H1 (cell line): ENCODE measurements around the gene SIT1. TPM values are rescaled to one million over a fixed set of nuclear protein-coding genes. Genes with fewer than 3 reads are reported as not detected.

Source experiments
- CTCF ChIA-PET: fragments of 300-600 bp; sonication (Branson Sonifier 250); formaldehyde crosslinking; loops from one replicate; lab custom pipeline; 2021; ENCODE audit not compliant: partially characterized antibody; lab: Charles Lee
- POLR2A ChIA-PET: fragments of 300-600 bp; sonication (Branson Sonifier 250); formaldehyde crosslinking; loops from one replicate; lab custom pipeline; 2021; ENCODE audit warnings: inconsistent platforms; ENCODE audit not compliant: partially characterized antibody; lab: Charles Lee
- DNase-seq, 2 experiments: peaks; one replicate each; pipeline versions ENCODE4 v3.0.0 to v3.0.0-alpha.2; 2010 to 2022; ENCODE audit warnings: low spot score in 2 of 2, low read depth in 1 of 2, mixed read lengths in 1 of 2
- FAIRE-seq: peaks from 2 replicates; lab custom pipeline; 2011; peaks lifted over from hg19 to GRCh38; lab: Jason Lieb, UNC
- H2AFZ ChIP-seq: 2 replicates; pipeline ENCODE4 v1.8.1; 2012; ENCODE audit warnings: low read length, inconsistent platforms
- H2AK5ac ChIP-seq: 2 replicates; pipeline ENCODE4 v1.6.1; 2013; ENCODE audit warnings: low read depth, low read length
- H2BK120ac ChIP-seq: replicated peaks from 2 replicates; pipeline ENCODE3; 2013; ENCODE audit warnings: low read depth, low read length, inconsistent platforms
- H2BK12ac ChIP-seq: 2 replicates; pipeline ENCODE4 v1.6.1; 2013; ENCODE audit warnings: low read depth, low read length
- H2BK15ac ChIP-seq: 2 replicates; pipeline ENCODE4 v1.6.1; 2013; ENCODE audit warnings: low read length
- H2BK20ac ChIP-seq: 2 replicates; pipeline ENCODE4 v1.6.1; 2013; ENCODE audit warnings: low read length
- H2BK5ac ChIP-seq: 2 replicates; pipeline ENCODE4 v1.6.1; 2013; ENCODE audit warnings: low read depth, low read length
- H3K14ac ChIP-seq: 2 replicates; pipeline ENCODE4 v1.6.1; 2013; ENCODE audit warnings: inconsistent platforms; ENCODE audit not compliant: insufficient read length
- H3K18ac ChIP-seq: 2 replicates; pipeline ENCODE4 v1.6.1; 2013; ENCODE audit warnings: low read length; ENCODE audit errors: extremely low read depth
- H3K23ac ChIP-seq: 2 replicates; pipeline ENCODE4 v1.6.1; 2013; ENCODE audit warnings: inconsistent platforms; ENCODE audit not compliant: insufficient read length
- H3K23me2 ChIP-seq: 2 replicates; pipeline ENCODE4 v1.6.1; 2013; ENCODE audit warnings: low read depth, low read length
- H3K27ac ChIP-seq: 2 replicates; pipeline ENCODE4 v1.6.1; 2011; ENCODE audit warnings: low read depth, low read length, inconsistent platforms
- H3K27me3 ChIP-seq, 4 experiments: replicated peaks in 1 of 4; 1 replicate in 1 of 4; 2 replicates in 3 of 4; pipeline versions ENCODE4 v1.6.1 to v1.8.1; 2011 to 2013; ENCODE audit warnings: low read length in 3 of 4, mild to moderate bottlenecking in 3 of 4, inconsistent platforms in 2 of 4, mixed read lengths in 2 of 4, moderate library complexity in 1 of 4; ENCODE audit not compliant: control insufficient read depth in 3 of 4, insufficient read depth in 3 of 4; ENCODE audit errors: extremely low read depth in 1 of 4
- H3K36me3 ChIP-seq, 4 experiments: 2 replicates each; pipeline versions ENCODE4 v1.6.1 to v1.8.1; 2011 to 2013; ENCODE audit warnings: mild to moderate bottlenecking in 4 of 4, low read length in 3 of 4, moderate library complexity in 2 of 4, control low read depth in 1 of 4, inconsistent platforms in 1 of 4; ENCODE audit not compliant: insufficient read depth in 4 of 4, control insufficient read depth in 2 of 4
- H3K4ac ChIP-seq: replicated peaks from 2 replicates; pipeline ENCODE3; 2013; ENCODE audit warnings: low read length, low read depth, mixed read lengths, inconsistent platforms; ENCODE audit not compliant: insufficient read length
- H3K4me1 ChIP-seq, 4 experiments: replicated peaks in 1 of 4; 1 replicate in 1 of 4; 2 replicates in 3 of 4; pipeline versions ENCODE4 v1.6.1 to v1.8.1; 2011 to 2013; ENCODE audit warnings: low read length in 3 of 4, inconsistent platforms in 2 of 4, mixed read lengths in 1 of 4; ENCODE audit not compliant: insufficient read depth in 4 of 4, control insufficient read depth in 3 of 4
- H3K4me2 ChIP-seq, 2 experiments: 2 replicates each; pipeline versions ENCODE4 v1.6.1 to v1.8.1; 2011 to 2013; ENCODE audit warnings: low read depth in 2 of 2, low read length in 2 of 2, control low read depth in 1 of 2, inconsistent platforms in 1 of 2, mild to moderate bottlenecking in 1 of 2; ENCODE audit not compliant: insufficient read depth in 1 of 2
- H3K4me3 ChIP-seq, 4 experiments: fragments of 200-600, 300-600 bp in 1 of 4; sonication (generic), shearing (Covaris generic), sonication (Bioruptor Twin) in 1 of 4; 2 replicates each; pipeline versions ENCODE4 v1.5.1 to v1.8.1; 2011 to 2016; ENCODE audit warnings: low read length in 4 of 4, low read depth in 3 of 4, control low read depth in 2 of 4, inconsistent platforms in 2 of 4, mild to moderate bottlenecking in 2 of 4, mixed read lengths in 1 of 4, moderate library complexity in 1 of 4; ENCODE audit not compliant: insufficient read depth in 2 of 4; ENCODE audit errors: extremely low read depth in 1 of 4
- H3K56ac ChIP-seq: replicated peaks from 2 replicates; pipeline ENCODE3; 2013; ENCODE audit warnings: low read depth, mild to moderate bottlenecking, mixed read lengths, low read length, inconsistent platforms; ENCODE audit not compliant: insufficient read length
- H3K79me1 ChIP-seq: 2 replicates; pipeline ENCODE4 v1.6.1; 2013; ENCODE audit warnings: low read depth, low read length, control low read depth
- H3K79me2 ChIP-seq, 2 experiments: 2 replicates each; pipeline versions ENCODE4 v1.6.1 to v1.8.1; 2012 to 2013; ENCODE audit warnings: low read length in 2 of 2, mild to moderate bottlenecking in 2 of 2, inconsistent platforms in 1 of 2; ENCODE audit not compliant: insufficient read depth in 2 of 2, control insufficient read depth in 1 of 2
- H3K9ac ChIP-seq, 4 experiments: replicated peaks in 1 of 4; 1 replicate in 1 of 4; 2 replicates in 3 of 4; pipeline versions ENCODE4 v1.6.1 to v1.8.1; 2011 to 2013; ENCODE audit warnings: low read depth in 3 of 4, low read length in 3 of 4, control low read depth in 2 of 4, mild to moderate bottlenecking in 2 of 4, moderate library complexity in 2 of 4, inconsistent platforms in 1 of 4; ENCODE audit errors: extremely low read depth in 1 of 4
- H3K9me3 ChIP-seq, 2 experiments: 2 replicates each; pipeline versions ENCODE4 v1.6.1 to v1.8.1; 2012 to 2013; ENCODE audit warnings: mild to moderate bottlenecking in 2 of 2, moderate library complexity in 2 of 2, control low read depth in 1 of 2, inconsistent platforms in 1 of 2, low read depth in 1 of 2, low read length in 1 of 2, mixed read lengths in 1 of 2; ENCODE audit not compliant: insufficient read depth in 2 of 2
- H4K20me1 ChIP-seq, 2 experiments: replicated peaks in 1 of 2; 2 replicates each; pipeline versions ENCODE3 to v1.8.1; 2011 to 2013; ENCODE audit warnings: inconsistent platforms in 2 of 2, low read length in 2 of 2, mild to moderate bottlenecking in 1 of 2; ENCODE audit not compliant: insufficient read depth in 2 of 2, control insufficient read depth in 1 of 2
- H4K5ac ChIP-seq: 2 replicates; pipeline ENCODE4 v1.6.1; 2013; ENCODE audit warnings: low read length, low read depth, mixed read lengths, inconsistent platforms; ENCODE audit not compliant: insufficient read length
- H4K8ac ChIP-seq: 2 replicates; pipeline ENCODE4 v1.8.0; 2013; ENCODE audit warnings: mild to moderate bottlenecking, moderate library complexity, low read length, inconsistent platforms; ENCODE audit not compliant: insufficient read depth; ENCODE audit errors: extremely low read depth
- H4K91ac ChIP-seq: replicated peaks from 2 replicates; pipeline ENCODE3; 2013; ENCODE audit warnings: low read length, mixed read lengths, inconsistent platforms; ENCODE audit not compliant: insufficient read length
- BACH1 ChIP-seq: IDR thresholded peaks from 2 replicates; pipeline ENCODE4 v1.6.1; 2012; ENCODE audit warnings: low read length, improper control_type of control experiment
- CBX5 ChIP-seq: fragments of 300-800, 300-1000 bp; sonication (generic); IDR thresholded peaks from 2 replicates; pipeline ENCODE4 v1.7.1; 2016; ENCODE audit warnings: antibody characterized with exemption, low read length, low read depth
- EP300 ChIP-seq, 2 experiments: IDR thresholded peaks; 1 replicate in 1 of 2; 2 replicates in 1 of 2; pipeline ENCODE4 v1.6.1; 2011 to 2012; ENCODE audit warnings: low read depth in 2 of 2, low read length in 2 of 2, mild to moderate bottlenecking in 2 of 2, borderline replicate concordance in 1 of 2, inconsistent platforms in 1 of 2, moderate library complexity in 1 of 2
- GABPA ChIP-seq: IDR thresholded peaks from 2 replicates; pipeline ENCODE4 v1.6.1; 2011; ENCODE audit warnings: mild to moderate bottlenecking, low read length, moderate library complexity, borderline replicate concordance; ENCODE audit not compliant: insufficient read depth
- GTF2F1 ChIP-seq: IDR thresholded peaks from 2 replicates; pipeline ENCODE4 v1.6.1; 2012; ENCODE audit warnings: low read depth, low read length, improper control_type of control experiment, borderline replicate concordance
- KDM1A ChIP-seq: fragments of 200-600, 300-600 bp; sonication (generic); IDR thresholded peaks from 2 replicates; pipeline ENCODE4 v1.7.1; 2016; ENCODE audit warnings: mild to moderate bottlenecking, low read length, borderline replicate concordance
- SIN3A ChIP-seq, 2 experiments: IDR thresholded peaks in 1 of 2; conservative IDR thresholded peaks in 1 of 2; 2 replicates each; pipeline ENCODE4 v1.6.1; 2011 to 2012; ENCODE audit warnings: low read length in 2 of 2, improper control_type of control experiment in 1 of 2, low read depth in 1 of 2, mild to moderate bottlenecking in 1 of 2
- SP4 ChIP-seq: IDR thresholded peaks from 2 replicates; pipeline ENCODE4 v1.6.1; 2012; ENCODE audit warnings: low read length, inconsistent platforms
- TCF12 ChIP-seq: IDR thresholded peaks from 2 replicates; pipeline ENCODE4 v1.6.1; 2011; ENCODE audit warnings: low read depth, mild to moderate bottlenecking, low read length
- WGBS, 2 experiments: shearing (Covaris generic) in 1 of 2; methylation state at CpG; one replicate each; pipeline versions ENCODE4 v1.1.6 to v1.1.7; 2013 to 2015; ENCODE audit warnings: low lambda C conversion rate in 2 of 2, mixed read lengths in 2 of 2, inconsistent platforms in 1 of 2, low coverage in 1 of 2, missing lambda C conversion rate in 1 of 2; ENCODE audit not compliant: insufficient replicate concordance in 2 of 2, insufficient coverage in 1 of 2, insufficient read length in 1 of 2; ENCODE audit errors: extremely low coverage in 1 of 2, missing lambda C conversion rate in 1 of 2; 5-methylcytosine and 5-hydroxymethylcytosine counted together
- polyA plus RNA-seq, 7 experiments: library from polyadenylated mRNA; depleted of rRNA in 3 of 7; stranded (reverse) in 5 of 7; unstranded in 2 of 7; fragments of >200 nt in 5 of 7; fragments of 200-250 nt in 2 of 7; gene quantifications; 1 replicate in 5 of 7; 2 replicates in 1 of 7; 4 replicates in 1 of 7; pipeline versions ENCODE4 v1.2.1 to v1.2.3, GENCODE V29; 2011 to 2013; ENCODE audit warnings: missing spikeins in 2 of 7, mixed read lengths in 2 of 7
- total RNA-seq: library from RNA; stranded (reverse); fragmentation: NEBNext Ultra II Directional; extraction: Animal tissue kit (Norgen Biotek cat#: 25700); gene quantifications from 2 replicates; pipeline ENCODE4 v1.2.1, GENCODE V29; 2021
- TF ChIP-seq, protein P1 (sequence below): IDR thresholded peaks from 2 replicates; pipeline ENCODE4 v1.6.1; 2012; ENCODE audit warnings: low read length, inconsistent platforms
- TF ChIP-seq, protein P2 (sequence below): IDR thresholded peaks from 2 replicates; pipeline ENCODE4 v1.6.1; 2011; ENCODE audit warnings: low read depth, mild to moderate bottlenecking, low read length; ENCODE audit not compliant: insufficient read depth

The SIT1 gene
- total and polyA plus RNA-seq, 2 of the 8 experiments (the other 6 are each of a cell fraction or from before 2014, with no cell fraction given) = 8.2 to 12.8 TPM

DNA sequence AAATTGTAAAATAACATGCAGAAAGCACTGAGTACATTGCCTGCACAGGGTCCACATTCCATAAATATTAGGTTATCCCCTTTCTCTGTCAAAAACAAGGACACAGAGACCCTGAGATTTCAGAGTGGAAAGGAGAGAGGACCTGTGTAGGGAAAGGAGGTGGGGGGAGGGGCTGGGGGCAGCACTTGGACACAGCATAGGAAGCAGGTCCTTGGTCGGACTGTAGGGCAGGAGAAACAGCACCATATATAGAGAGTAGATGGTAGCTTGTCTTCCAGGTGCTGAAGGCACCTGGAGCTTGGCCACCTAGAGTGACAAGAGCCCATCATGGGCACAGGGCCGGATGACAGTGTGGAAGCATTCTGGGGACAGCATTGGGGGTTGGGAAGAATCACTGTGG, 36.6 kb upstream of the SIT1 start:
- H3K79me2 ChIP-seq = peaks cover 0 to 21% of the 10 kb centered on the region in 2 experiments; a peak in 2 of 4 replicates
- no peak overlapping the region for H4K5ac ChIP-seq
- no peak overlapping the region for H4K8ac ChIP-seq
- peaks cover 2% of the 10 kb centered on the region; the same call in 1 of the 2 replicates for H3K79me1 ChIP-seq
- peaks cover 12% of the 10 kb centered on the region for H3K23me2 ChIP-seq
- ChIA-PET POLR2A (interaction anchor here (0.9 to 14.9 kb wide), 8 partner anchors 6 to 70 kb away, joined by 3 to 158 read pairs (median 40); partner anchors contain the start of genes ARHGEF39, CA9, CREB3 and TLN1), CTCF (interaction anchor here (2.3 to 14.1 kb wide), 3 partner anchors 10 to 40 kb away, joined by 16 to 347 read pairs (median 29); partner anchors contain the start of genes ARHGEF39, CCDC107 and RMRP)
- H4K91ac ChIP-seq = no peak overlapping the region
- peaks cover 14 to 41% (median 32%) of the 10 kb centered on the region in 4 experiments for H3K36me3 ChIP-seq
- H3K9me3 ChIP-seq = no peaks in the 10 kb centered on the region
- no peak for DNase-seq
- H2BK15ac ChIP-seq = no peak overlapping the region
- no peak overlapping the region for H2AFZ ChIP-seq
- H2BK20ac ChIP-seq = no peak overlapping the region
- no peak overlapping the region for H2AK5ac ChIP-seq
- WGBS, 2 experiments = 69% methylated on average over 2 of the region's 2 CpGs; no CpG with 5 or more reads in 1 of the 2 experiments
- no peak overlapping the region for H2BK120ac ChIP-seq
- no peak overlapping the region for H3K18ac ChIP-seq
- no peaks in the 10 kb centered on the region for H3K27me3 ChIP-seq
- no peak for FAIRE-seq
- H3K14ac ChIP-seq = no peak overlapping the region
- H3K4me2 ChIP-seq = no peak overlapping the region
- H2BK12ac ChIP-seq = no peak overlapping the region
- no peak overlapping the region for H3K4ac ChIP-seq
- no peak overlapping the region for H3K27ac ChIP-seq
- peaks cover 9% of the 10 kb centered on the region in 2 experiments for H4K20me1 ChIP-seq
- H3K9ac ChIP-seq = no peak overlapping the region
- H3K23ac ChIP-seq = no peak overlapping the region
- no peak overlapping the region for H3K4me3 ChIP-seq
- peaks cover 6 to 15% (median 8%) of the 10 kb centered on the region in 4 experiments; a peak in 6 of 7 replicates for H3K4me1 ChIP-seq
- H3K56ac ChIP-seq = no peak overlapping the region
- no peak overlapping the region for H2BK5ac ChIP-seq
- no peak for TF ChIP-seq GABPA
- TF ChIP-seq SIN3A (conservative IDR thresholded peaks at IDR 0.05 in 1 of 2, IDR thresholded peaks at IDR 0.05 in 1 of 2; ENCODE audit: low read depth in 1 of 2, low read length in 2 of 2) = no peak
- no peak for TF ChIP-seq TCF12
- no peak for TF ChIP-seq GTF2F1
- no peak for TF ChIP-seq KDM1A
- TF ChIP-seq SP4 = no peak
- no peak for TF ChIP-seq EP300 (IDR thresholded peaks at IDR 0.05; ENCODE audit: borderline replicate concordance in 1 of 2, low read depth in 2 of 2, low read length in 2 of 2)
- TF ChIP-seq CBX5 = no peak
- TF ChIP-seq, protein P1, sequence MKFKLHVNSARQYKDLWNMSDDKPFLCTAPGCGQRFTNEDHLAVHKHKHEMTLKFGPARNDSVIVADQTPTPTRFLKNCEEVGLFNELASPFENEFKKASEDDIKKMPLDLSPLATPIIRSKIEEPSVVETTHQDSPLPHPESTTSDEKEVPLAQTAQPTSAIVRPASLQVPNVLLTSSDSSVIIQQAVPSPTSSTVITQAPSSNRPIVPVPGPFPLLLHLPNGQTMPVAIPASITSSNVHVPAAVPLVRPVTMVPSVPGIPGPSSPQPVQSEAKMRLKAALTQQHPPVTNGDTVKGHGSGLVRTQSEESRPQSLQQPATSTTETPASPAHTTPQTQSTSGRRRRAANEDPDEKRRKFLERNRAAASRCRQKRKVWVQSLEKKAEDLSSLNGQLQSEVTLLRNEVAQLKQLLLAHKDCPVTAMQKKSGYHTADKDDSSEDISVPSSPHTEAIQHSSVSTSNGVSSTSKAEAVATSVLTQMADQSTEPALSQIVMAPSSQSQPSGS = no peak
- TF ChIP-seq, protein P2, sequence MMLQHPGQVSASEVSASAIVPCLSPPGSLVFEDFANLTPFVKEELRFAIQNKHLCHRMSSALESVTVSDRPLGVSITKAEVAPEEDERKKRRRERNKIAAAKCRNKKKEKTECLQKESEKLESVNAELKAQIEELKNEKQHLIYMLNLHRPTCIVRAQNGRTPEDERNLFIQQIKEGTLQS = no peak
- TF ChIP-seq BACH1 = no peak
